ENCODE measurements around the gene SHLD1.

SHLD1 gene

DNA sequence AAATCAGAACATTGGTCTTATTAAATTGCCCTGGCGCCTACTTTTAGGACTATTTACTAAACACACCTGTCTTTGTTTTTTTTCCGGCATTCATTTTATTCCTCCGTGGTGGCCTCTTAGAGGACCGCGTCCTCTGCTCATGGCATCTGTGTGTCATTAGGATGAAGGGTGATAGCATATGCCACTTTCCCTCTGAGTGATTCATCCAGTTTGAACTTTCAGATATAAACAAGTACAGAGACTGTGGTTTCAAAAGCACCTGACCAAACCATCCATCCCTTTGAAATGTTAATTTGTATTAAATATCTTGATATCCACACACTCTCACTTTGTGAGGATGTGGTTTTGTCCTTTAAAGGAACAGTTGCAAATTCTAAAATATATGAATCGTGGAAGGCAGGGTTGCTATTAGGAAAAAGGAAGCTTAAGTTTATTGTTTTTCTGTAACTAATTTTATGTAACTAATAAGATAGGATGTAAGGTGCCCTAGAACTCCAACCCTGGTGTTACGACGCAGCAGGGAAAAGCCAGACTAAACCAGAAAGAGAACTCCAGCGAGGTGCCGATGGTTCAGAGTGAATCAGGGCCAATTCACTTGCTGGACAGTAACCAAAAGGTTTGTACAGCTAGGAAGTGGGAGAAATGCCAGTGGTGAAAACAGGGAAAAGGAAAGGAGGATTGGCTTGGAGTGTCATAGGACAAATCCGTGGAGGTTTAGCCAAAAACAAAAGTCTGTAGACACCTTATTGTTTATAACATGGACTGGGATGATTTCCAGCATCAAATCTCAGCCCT is 98.7 kb downstream of the SHLD1 start:
- DNase-seq (ENCODE audit: low spot score): no peak

DNA sequence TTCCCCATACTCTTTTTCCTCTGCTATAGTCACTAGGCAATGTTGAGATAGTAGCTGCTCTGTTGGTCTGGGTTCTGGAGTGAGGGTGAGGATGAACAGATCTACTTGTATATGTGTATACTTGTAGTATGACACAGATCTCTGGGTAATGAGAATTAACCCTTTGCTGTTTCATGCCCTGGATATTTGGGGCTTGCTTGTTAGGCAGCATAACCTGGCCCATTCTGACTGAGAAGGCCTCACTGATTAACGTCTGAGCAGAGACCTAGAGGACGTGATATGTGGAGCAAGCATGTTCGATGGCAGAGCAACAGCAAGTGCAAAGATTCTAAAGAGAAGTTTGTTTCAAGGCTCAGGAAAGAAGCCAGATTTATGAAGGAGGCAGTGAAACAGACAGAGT is 105.7 kb downstream of the SHLD1 start:
- DNase-seq (ENCODE audit: low spot score): no peak

DNA sequence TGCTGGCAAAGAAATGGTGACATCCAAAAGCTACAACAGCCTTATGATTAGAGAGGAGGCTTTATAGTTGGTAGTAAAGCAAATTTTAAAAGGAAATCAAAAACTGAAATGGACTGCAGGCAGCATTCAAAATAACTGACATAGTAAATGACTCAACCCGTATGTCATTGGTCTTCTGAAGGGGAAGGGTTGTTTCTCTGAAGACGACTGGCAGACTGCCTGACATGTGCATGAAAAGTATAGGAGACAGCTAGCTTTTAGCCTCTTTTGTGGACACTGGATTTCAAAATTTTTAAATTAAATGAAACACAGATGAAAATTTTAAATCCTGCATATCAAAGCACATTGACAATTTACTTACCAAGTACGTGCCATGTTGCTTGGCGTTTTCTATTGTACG is 109.4 kb downstream of the SHLD1 start:
- DNase-seq (ENCODE audit: low spot score): no peak

DNA sequence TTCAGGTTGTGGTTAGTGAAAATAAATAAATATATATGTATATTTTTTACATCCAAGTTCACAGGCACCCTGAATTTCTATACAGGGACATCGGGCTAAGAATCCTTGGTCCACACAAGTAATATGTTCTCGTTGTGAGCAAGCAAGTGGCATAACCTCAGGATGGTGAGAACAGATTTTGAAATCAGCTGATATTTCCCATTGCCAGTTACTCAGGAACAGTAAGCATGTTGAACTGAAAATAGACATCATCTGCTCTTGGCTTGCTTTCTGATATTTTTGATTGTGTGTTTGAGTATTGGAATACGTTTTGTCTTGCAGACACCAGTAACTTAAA is 112.5 kb downstream of the SHLD1 start:
- DNase-seq (ENCODE audit: low spot score): no peak

DNA sequence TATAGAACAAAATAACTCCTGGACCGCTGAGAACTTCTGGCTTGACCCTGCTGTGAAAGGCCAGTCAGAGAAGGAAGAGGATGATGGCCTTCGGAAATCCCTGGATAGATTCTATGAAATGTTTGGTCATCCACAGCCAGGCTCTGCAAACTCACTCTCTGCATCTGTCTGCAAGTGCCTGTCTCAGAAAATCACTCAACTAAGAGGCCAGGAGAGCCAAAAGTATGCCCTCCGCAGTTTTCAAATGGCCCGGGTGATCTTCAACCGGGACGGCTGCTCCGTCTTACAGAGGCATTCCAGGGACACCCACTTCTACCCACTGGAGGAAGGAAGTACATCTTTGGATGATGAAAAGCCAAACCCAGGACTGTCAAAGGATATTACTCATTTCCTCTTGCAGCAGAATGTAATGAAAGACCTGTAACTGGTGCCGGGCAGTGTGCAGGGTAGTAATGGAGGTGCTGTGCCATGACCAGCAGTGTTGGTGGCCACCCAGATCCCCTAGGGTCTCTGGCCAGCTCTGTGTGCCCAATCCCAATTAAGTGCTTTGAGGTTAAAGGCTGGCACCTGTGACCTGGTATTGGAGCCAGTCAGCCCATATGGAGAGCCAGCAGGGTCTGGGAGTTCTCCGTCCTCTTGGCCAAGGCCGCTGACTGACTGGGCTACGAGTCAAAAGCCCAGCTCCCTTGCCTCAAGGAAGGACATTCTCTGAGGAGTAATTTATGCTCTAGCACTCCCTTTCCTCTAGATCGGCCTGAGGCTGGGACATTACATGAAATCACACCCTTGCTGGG is 113.0 kb downstream of the SHLD1 start:
- peak; percentile 68 for DNase-seq (ENCODE audit: low spot score)

DNA sequence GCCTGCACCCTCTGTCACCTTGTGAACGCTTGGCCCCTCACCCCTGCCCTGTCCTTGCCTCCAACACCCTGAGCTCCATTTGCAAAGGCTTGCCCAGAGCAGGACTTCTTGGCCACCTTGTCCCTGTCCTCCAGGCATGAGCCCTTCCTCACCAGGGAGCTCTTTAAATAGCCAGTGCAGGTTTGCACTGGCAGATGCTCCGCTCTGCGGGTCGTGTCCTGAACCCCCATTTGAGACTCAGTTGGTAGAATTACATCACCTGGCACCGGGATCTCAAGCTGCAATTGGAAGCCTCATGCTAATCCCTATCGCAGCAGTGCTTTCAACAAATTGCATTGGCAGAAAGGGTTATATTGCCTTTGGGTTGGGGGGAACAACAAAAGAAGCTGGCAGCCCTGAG is 114.2 kb downstream of the SHLD1 start:
- no peak for DNase-seq (ENCODE audit: low spot score)

DNA sequence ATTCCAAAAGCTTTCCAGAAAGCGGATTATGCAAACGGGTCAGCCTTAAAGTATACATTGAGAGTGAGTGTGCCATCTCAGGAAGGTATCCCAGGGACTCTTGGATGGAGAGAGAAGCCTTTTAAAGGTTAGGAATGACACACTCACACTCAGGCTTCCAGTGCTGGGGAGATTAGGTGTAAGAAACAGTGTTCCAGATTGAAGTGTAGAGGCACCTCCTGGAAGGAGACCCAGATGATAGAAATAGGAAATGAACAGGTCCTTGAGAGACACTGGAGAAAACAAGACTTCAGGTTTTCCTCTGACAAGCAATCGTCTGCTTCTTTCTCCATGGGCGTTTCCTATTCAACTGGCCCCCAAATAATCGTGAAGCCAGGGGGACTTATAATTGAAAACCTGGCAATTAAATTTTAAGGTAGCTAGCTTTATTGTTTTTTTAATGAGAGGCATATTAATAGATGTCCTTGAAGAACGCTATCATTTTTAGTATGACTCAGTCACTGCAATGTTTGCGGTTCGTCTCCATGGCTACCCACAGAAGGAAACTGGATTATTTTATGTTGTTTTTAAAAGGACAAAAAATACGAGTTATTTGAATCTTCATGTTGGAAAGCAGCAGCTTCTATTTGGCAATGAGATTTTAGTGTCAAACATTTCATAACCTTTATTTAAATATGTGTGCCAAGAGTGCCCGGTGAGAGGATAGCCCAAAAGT is 114.8 kb downstream of the SHLD1 start:
- peak; percentile 53 for DNase-seq (ENCODE audit: low spot score)

DNA sequence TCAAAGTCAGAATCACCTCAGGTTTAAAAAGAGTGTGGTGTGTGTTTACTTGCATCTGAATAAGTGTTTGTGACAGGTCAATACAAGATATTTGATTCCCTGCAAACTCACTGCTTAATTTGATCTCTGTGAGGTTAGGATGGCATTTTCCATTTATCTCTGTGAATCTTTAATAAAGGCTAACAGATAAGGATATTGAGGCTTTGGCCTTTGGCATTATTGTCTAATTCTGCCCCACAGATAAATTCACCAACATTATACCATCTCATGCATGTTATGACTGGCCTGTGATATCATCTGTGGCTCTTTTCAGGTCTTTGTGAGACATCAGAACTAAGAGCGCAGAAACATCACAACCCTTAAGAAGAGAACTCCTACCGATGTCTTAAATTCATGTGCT is 115.4 kb downstream of the SHLD1 start:
- no peak for DNase-seq (ENCODE audit: low spot score)

DNA sequence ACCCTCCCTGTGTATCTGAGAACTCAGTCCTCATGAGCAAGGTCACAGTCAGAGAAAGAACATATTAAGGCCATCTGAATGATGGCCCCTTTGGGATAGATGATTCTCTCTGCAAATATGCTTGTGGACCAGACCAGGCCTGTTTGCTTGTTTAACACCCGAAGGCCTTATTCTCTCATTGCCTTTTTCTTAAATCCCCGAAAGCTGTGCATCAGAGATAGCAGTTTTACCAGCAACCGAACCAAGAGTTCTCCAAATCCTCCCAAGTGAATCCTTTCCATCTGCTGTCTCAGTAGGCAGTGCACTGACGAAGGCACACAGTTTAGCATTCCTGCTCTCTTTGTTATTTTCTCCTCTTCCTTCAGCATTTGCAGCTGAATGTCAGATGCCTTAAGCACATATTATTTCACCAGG is 120.4 kb downstream of the SHLD1 start:
- no peak for DNase-seq (ENCODE audit: low spot score)

DNA sequence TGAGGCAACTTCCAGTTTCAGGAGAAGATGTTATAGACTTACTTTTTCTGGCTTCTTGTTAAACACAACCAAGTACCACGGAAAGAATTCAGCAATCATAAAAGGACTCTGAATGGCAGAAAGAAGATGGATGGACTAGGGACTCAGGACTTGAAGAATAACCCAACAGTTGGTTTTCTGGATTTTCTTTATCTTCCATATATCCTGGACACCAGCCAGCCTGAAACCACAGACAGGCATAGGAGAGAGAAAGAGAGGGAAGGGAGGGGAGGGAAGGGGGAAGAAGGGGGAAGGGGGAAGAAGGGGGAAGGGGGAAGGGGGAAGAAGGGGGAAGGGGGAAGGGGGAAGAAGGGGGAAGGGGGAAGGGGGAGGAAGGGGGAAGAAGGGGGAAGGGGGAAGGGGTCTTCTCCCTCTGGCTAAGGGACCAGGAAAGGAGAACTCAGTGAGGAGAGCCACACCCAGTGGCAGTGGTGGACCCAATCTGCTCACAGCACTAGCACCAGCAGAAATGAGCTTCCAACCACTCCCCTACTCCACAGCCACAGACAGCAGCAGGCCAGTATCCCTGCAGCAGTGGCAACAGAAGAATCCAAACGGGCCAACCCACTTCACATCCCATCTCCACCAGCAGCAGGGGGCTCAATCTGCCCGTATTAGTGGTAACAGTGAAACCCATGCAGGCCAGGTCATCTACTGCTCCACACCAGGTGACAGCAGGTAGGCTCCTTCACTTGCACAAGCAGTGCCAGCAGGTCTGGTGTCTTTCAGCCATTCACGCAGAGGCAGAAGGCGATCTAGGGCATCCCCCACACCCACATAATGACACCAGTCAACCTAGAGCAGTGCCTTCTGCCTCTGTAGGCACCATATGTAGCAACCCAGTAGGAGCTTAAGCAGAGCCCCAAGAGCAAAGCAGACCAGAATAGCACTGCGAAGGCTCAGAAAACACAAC is 121.5 kb downstream of the SHLD1 start:
- no peak for DNase-seq (ENCODE audit: low spot score)

DNA sequence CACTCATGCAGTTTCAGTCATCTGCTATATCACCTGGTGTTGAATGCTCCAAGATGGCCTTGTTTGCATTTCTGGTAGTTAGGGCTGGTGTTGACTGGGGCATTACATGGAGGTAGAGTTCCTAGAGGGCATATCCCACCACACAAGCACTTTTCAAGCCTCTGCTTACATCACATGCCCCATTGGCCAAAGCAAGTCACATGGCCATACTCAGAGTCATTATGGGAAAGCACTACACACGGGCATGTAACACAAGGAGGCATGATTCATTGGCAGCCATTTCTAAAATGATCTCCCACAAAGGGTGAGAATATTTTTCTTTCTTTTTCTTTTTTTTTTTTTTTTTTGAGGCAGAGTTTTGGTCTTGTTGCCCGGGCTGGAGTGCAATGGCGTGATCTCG is 126.9 kb downstream of the SHLD1 start:
- DNase-seq (ENCODE audit: low spot score): no peak

DNA sequence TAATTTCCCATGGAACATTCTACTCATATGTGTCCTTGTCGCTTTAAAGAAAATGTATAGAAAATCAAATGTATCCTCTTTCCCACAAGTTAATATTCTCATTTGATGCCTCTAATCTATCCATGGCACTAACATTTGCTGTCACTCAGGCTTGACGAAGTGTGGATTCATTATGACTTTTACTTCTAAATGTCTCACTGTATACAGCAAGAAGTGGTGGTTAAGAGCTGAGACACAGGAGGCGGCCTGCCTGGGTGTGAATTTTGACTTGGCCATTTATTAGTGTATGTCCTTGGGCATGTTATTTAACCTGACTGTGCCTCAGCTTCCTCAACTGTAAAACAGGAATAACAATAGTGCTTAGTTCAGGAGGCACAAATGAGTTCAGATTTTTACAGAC is 130.1 kb downstream of the SHLD1 start:
- DNase-seq (ENCODE audit: low spot score): no peak

DNA sequence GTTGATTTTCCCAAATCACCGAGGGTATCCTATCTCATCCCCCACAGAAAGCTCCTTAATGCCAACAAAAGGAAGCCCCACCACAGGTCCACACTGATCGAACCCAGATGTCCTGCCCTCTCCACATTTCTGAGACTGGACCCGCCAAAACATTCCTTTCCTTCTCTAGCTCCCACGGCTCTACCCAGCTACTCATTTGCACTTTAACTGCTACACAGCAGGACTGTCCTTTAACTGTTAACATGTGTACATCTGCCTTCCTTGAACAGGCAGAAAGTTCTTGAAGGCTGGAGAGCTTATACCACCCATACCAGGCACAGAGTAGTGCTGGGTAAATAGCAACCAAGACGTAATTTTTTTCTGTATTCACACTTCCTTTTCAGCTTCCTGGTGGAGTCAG is 131.5 kb downstream of the SHLD1 start:
- DNase-seq (ENCODE audit: low spot score): no peak

DNA sequence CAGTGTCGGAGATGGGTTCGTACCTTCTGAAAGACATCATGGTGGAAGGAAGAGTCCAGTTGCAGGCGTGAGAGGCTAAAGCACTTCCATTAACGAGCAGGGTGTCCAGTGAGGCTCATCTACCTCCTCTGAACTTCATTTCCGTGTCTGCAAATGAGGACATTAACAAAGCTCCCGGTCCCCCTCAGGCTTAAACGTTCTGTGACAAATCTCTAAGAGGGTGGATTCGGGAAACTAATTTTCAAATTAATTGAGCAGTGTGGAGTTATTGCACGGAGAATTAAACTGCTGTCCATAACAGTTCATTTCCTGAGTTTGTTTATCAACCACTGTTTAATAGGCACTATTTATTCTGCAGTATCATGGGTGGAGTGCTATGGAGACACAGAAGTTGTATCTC is 132.0 kb downstream of the SHLD1 start:
- DNase-seq (ENCODE audit: low spot score): no peak

DNA sequence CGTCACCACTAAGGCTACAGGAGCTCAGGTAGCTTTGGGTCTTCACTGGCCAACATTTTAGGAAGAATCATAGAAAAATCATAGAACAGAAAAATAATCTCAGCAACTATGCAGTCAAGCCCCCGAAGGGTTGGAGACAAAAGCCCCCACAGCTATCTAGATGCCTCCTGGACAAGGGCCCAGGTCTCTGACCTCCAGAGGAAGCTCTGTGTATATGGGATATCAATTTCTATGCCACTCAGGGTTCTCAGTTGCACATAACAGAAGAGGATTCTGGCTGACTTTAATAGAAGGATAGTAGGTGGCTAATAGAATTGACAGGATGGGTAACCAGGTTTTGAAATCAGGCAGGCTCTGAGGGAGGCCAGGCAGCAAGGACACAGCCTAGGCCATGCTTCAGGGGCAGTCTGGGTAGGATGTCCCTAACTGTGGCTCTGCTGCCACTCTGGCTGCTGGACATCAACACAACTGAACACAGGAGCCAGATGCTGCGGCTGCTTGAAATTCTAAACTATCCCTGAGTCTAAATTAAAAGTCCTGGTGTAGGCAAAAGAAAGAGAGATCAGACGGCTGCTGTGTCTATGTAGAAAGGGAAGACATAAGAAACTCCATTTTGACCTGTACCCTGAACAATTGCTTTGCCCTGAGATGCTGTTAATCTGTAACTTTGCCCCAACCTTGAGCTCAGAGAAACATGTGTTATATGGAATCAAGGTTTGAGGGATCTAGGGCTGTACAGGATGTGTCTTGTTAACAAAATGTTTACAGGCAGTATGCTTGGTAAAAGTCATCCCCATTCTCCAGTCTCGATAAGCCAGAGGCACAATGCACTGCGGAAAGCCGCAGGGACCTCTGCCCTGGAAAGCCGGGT is 134.5 kb downstream of the SHLD1 start:
- no peak for DNase-seq (ENCODE audit: low spot score)

DNA sequence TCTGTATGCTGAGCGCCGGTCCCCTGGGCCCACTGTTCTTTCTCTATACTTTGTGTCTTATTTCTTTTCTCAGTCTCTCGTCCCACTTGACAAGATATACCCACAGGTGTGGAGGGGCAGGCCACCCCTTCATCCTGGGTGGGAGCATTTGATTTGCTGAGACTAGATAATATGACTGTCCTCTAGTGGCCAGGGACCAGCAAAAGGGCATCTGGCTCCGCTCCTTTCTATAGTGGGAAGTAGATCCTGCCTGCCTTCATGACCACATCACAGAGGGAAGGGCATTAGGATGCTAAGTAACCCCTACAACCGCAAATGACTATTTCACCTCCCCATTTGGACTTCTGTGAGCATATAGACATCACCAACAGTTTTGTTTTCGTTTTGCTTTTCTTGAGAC is 135.7 kb downstream of the SHLD1 start:
- DNase-seq (ENCODE audit: low spot score): no peak

DNA sequence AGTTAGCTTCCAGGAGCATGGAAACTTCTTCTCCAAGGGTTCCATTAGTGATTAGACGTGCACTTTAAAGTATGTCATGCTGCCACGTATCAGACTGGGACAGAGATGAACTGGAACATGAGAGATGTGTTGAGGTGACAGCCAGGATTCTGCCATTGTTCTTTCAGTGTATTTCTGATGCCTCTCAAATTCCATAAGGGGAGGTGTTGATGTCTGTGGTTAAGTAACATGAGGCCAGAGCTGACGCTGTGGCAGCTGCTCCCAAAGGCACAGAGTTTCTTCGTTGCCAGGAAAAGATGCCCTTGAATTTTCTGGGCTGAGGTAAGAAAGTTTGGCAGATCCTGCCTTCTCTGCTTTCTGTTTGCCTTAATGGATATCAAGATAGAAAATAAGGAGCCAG is 136.6 kb downstream of the SHLD1 start:
- no peak for DNase-seq (ENCODE audit: low spot score)

DNA sequence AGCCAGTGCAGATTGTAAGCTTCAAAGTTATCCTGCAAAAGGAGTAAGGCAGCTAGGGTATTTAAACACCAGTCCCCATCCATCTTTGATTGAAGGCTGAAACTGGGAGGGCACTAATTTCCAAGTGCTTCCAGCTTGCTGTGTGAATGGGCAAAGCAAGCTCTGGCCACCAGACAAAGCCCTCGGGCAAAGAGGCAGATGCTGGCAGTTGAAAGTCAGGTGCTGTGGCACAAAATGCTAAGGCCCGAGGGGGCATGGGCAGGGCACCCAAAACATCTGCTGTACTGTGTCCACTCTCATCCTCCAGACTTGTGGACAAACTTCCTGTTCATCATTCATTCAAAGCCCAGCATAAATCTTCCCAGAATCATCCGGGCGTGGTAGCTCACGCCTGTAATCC is 137.2 kb downstream of the SHLD1 start:
- DNase-seq (ENCODE audit: low spot score): no peak

DNA sequence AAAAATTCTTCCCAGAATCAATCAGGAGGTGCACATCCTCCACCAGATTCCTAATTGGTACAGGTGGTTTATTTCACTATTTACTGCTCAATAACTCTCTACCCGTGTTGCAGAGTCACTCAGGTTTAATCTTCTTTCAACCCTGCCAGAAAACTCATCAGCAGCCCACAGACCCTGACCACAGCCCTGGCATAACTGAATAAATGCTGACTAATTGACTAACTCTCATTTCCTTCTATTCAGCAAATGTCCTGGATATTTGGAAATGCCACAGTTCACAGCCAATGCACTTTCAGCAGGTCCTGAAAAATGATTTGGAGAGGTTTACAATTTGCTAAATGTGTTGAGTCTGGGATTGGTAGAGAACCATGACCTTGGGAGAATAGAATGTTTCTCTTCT is 137.8 kb downstream of the SHLD1 start:
- no peak for DNase-seq (ENCODE audit: low spot score)

DNA sequence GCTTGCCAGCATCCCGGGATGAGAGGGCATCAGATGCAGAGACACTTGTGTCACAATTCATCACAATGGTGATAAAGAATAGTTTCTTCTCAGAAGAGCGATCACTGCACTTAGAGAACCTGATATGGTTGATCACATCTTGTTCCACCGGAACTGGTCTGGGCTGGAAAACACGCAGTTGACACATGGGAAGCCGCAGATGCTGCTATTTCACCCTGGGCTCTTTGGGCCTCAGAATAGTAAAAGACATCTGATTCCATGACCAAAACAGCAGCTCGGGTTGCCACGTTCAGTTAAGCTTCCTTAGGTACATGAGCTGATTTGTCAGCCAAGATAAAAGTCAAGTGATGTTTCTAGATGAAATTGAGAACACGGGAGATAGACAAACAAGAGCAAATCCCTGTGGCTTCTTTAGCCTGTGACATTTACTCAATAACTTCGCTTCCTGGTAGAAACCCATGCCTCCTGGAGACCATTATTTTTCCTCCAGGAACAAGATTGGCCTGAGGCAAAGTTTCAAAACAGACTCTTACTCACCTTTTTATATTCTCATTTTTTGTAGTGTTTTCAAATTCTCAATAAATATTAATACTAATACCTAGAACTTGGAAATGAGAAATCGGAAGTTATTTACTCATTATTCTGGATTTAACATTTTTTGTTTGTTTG is 140.7 kb downstream of the SHLD1 start:
- DNase-seq (ENCODE audit: low spot score): no peak
